NCI-H146 treated with DMSO at 0.1 percent for 48 hours (cell line): ENCODE data around the gene NDST1.
A peak's percentile ranks its signal among the peaks of the same experiment; 100 is the strongest.

Experiments
- DNase-seq: peaks from one replicate; lab custom pipeline; 2025; ENCODE audit not compliant: unreplicated experiment; lab: John Stamatoyannopoulos, UW

NDST1 gene

GRCh38 chr5:150601491-150602345, 93.8 kb downstream of the NDST1 start:
- no peak for DNase-seq

DNA sequence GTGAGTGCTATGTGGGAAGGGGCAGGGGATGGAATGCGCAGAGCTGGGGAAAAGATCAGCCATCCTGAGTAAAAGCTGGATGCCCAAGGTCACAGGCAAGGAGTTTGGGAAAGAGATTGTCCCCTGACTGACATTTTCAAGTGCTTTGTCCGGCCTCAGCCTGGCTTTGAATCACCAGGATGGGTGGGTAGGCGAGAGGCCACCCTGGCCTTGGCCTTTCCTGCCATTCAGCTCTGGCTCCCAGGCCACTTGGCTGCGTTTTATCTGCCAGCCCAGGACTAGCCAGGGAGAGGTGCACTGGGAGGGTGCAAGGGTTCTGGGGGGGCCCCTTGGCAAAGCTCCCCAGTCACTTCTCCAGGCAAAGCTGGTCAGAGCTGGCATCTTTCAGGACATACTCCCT, 95.1 kb downstream of the NDST1 start:
- no peak for DNase-seq

DNA sequence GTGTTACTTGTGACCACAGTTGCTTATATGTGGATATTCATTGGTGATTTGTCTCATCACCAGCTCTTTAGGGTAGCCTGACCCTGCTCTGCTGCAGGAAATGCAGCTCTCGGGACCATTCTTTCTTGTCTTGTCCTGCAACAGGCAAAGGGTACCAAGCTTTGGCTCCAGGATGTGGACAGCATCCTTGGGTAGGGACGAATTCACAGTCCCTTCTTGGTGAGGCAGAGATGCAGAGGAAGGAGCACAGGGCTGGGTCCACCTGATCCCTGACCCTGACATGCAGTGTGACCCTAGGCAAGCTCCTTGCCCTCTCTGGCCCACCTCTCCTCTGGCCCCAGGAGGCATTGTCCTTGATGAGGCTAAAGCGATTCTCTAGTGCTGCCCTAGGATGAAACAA, 95.6 kb downstream of the NDST1 start:
- DNase-seq, result no peak

GRCh38 chr5:150604010-150604409, 96.1 kb downstream of the NDST1 start:
- DNase-seq, result no peak

DNA sequence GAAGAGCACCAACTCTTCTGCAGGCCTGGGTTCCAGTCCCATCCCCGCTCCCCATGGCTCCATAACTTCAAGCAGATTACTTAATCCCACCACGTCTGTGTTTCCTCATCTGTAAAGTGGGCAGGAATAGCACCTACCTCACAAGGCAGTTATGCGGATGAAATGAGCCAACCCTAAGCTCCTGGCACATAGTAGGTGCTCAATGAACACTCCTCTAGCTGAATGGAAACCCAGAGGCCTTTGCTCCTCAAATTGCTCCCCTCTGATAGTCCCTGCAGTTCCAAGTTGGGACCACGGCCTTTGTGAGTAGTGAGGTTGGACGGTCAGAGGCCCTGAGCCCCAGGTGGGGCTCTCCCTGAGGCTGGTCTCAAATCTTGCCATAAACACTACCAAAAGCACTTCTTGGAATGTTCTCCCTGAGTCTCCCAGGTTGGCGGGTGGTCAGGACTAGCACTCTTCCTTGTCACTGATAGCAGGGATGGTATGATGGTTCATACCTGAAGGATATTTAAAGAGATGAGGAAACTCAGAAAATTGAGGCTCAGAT, 97.0 kb downstream of the NDST1 start:
- no peak for DNase-seq

- DNase-seq, result peak; percentile 33
Observed at GRCh38 chr5:150605546-150605945, 97.6 kb downstream of the NDST1 start.

DNA sequence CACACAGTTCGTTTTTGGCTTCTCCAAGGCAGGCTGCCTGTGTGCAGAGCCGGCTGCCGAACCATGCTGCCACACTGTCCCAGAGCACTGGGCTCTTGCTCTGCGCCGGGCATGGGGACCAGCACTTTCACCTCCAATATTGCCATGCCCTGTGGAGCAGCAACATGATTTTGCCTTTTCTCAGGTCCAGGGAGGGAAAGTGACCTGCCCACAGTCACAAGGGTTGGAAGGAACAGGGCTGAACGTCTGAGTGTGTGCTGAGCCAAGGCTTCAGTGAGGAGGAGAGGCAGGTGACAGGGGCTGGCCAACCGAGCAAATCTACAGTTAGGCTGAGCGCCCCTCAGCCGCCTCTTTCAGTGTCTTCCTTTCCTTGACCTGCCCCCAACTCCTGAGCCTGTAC, 98.5 kb downstream of the NDST1 start:
- DNase-seq, result no peak

GRCh38 chr5:150607105-150607504, 99.2 kb downstream of the NDST1 start:
- no peak for DNase-seq
